IMR-90 (cell line): ENCODE results near the gene MED6. TPM values are rescaled to one million over a fixed set of nuclear protein-coding genes. Genes with fewer than 3 reads are reported as not detected.

Experiments used
- ATAC-seq: fragments of 200-7000 bp; cut with Tn5 transposase; 2 replicates; pipeline ENCODE4 v1.9.1; 2020; ENCODE audit warnings: low read depth, mild to moderate bottlenecking, moderate library complexity
- BruUV-seq: library from RNA; stranded (reverse); fragments of 400-500 nt; replicated peaks from 2 replicates; lab custom pipeline; 2021; lab: Mats Ljungman, UMichigan
- CTCF ChIA-PET: fragments of 300-600 bp; formaldehyde crosslinking; extraction: SDS; loops from one replicate; lab custom pipeline; 2021; ENCODE audit warnings: antibody characterized with exemption; lab: Yijun Ruan, JAX
- POLR2A ChIA-PET: fragments of 300-600 bp; sonication (Branson Sonifier 250); formaldehyde crosslinking; loops from one replicate; lab custom pipeline; 2022; ENCODE audit warnings: antibody characterized with exemption; ENCODE audit not compliant: unreplicated experiment; lab: Charles Lee
- DNase-seq: peaks from one replicate; pipeline ENCODE4 v3.0.0; 2013
- H2AFZ ChIP-seq: replicated peaks from 2 replicates; pipeline ENCODE3; 2013; ENCODE audit warnings: low read length, mild to moderate bottlenecking; ENCODE audit not compliant: poor library complexity
- H2AK5ac ChIP-seq: 2 replicates; pipeline ENCODE4 v1.6.1; 2013; ENCODE audit warnings: low read depth, low read length, inconsistent platforms
- H2AK9ac ChIP-seq: replicated peaks from 2 replicates; pipeline ENCODE3; 2013; ENCODE audit warnings: mild to moderate bottlenecking, low read depth, low read length, moderate library complexity; ENCODE audit not compliant: poor library complexity
- H2BK120ac ChIP-seq: 2 replicates; pipeline ENCODE4 v1.6.1; 2013; ENCODE audit warnings: low read depth, low read length, inconsistent platforms
- H2BK15ac ChIP-seq: 3 replicates; pipeline ENCODE4 v1.6.1; 2013; ENCODE audit warnings: low read depth, low read length, inconsistent platforms
- H2BK20ac ChIP-seq: 2 replicates; pipeline ENCODE4 v1.6.1; 2013; ENCODE audit warnings: low read depth, mild to moderate bottlenecking, inconsistent platforms, low read length, moderate library complexity
- H2BK5ac ChIP-seq: 2 replicates; pipeline ENCODE4 v1.6.1; 2013; ENCODE audit warnings: mild to moderate bottlenecking, low read depth, low read length, inconsistent platforms; ENCODE audit not compliant: poor library complexity, severe bottlenecking
- H3K14ac ChIP-seq: replicated peaks from 2 replicates; pipeline ENCODE4 v1.6.1; 2013; ENCODE audit warnings: low read depth, low read length, inconsistent platforms
- H3K18ac ChIP-seq: 2 replicates; pipeline ENCODE4 v1.6.1; 2013; ENCODE audit warnings: low read depth, low read length, control low read depth
- H3K23ac ChIP-seq: 2 replicates; pipeline ENCODE4 v1.6.1; 2013; ENCODE audit warnings: low read depth, low read length, inconsistent platforms
- H3K27ac ChIP-seq: 2 replicates; pipeline ENCODE4 v1.5.1; 2013; ENCODE audit warnings: mild to moderate bottlenecking, control low read depth, low read length; ENCODE audit not compliant: insufficient read depth
- H3K27me3 ChIP-seq: 2 replicates; pipeline ENCODE4 v1.6.1; 2013; ENCODE audit warnings: low read length; ENCODE audit not compliant: control insufficient read depth, insufficient read depth
- H3K36me3 ChIP-seq: 2 replicates; pipeline ENCODE4 v1.6.1; 2013; ENCODE audit warnings: low read length, mixed read lengths; ENCODE audit not compliant: control insufficient read depth, insufficient read depth
- H3K4ac ChIP-seq: 2 replicates; pipeline ENCODE4 v1.6.1; 2013; ENCODE audit warnings: low read depth, low read length, inconsistent platforms
- H3K4me1 ChIP-seq: 2 replicates; pipeline ENCODE4 v1.6.1; 2013; ENCODE audit warnings: low read length, mixed read lengths; ENCODE audit not compliant: control insufficient read depth, insufficient read depth
- H3K4me2 ChIP-seq: 2 replicates; pipeline ENCODE4 v1.6.1; 2013; ENCODE audit warnings: low read depth, mild to moderate bottlenecking, control low read depth, low read length, moderate library complexity
- H3K4me3 ChIP-seq: 2 replicates; pipeline ENCODE4 v1.5.1; 2013; ENCODE audit warnings: low read depth, mild to moderate bottlenecking, control low read depth, low read length, moderate library complexity; ENCODE audit not compliant: insufficient read depth
- H3K56ac ChIP-seq: 2 replicates; pipeline ENCODE4 v1.6.1; 2013; ENCODE audit warnings: low read length, inconsistent platforms; ENCODE audit not compliant: insufficient read depth; ENCODE audit errors: extremely low read depth
- H3K79me1 ChIP-seq, 2 experiments: 2 replicates each; pipeline ENCODE4 v1.6.1; 2013; ENCODE audit warnings: low read length in 2 of 2, inconsistent platforms in 1 of 2, low read depth in 1 of 2
- H3K9ac ChIP-seq: 2 replicates; pipeline ENCODE4 v1.6.1; 2013; ENCODE audit warnings: low read depth, low read length, control low read depth
- H3K9me1 ChIP-seq: 2 replicates; pipeline ENCODE4 v1.6.1; 2013; ENCODE audit warnings: low read length, inconsistent platforms; ENCODE audit not compliant: insufficient read depth
- H3K9me3 ChIP-seq: 2 replicates; pipeline ENCODE4 v1.6.1; 2013; ENCODE audit warnings: low read length; ENCODE audit not compliant: control insufficient read depth, insufficient read depth
- H4K20me1 ChIP-seq: 2 replicates; pipeline ENCODE4 v1.6.1; 2013; ENCODE audit warnings: low read length, inconsistent platforms; ENCODE audit not compliant: insufficient read depth
- H4K5ac ChIP-seq: 2 replicates; pipeline ENCODE4 v1.6.1; 2013; ENCODE audit warnings: mild to moderate bottlenecking, low read depth, low read length, control low read depth
- H4K8ac ChIP-seq, 2 experiments: 2 replicates each; pipeline ENCODE4 v1.6.1; 2013; ENCODE audit warnings: low read depth in 2 of 2, low read length in 2 of 2, control low read depth in 1 of 2, inconsistent platforms in 1 of 2
- H4K91ac ChIP-seq: 2 replicates; pipeline ENCODE4 v1.6.1; 2013; ENCODE audit warnings: low read depth, low read length, inconsistent platforms; ENCODE audit not compliant: insufficient read depth
- CTCF ChIP-seq: conservative IDR thresholded peaks from 2 replicates; pipeline ENCODE4 v1.5.1; 2012; ENCODE audit warnings: mild to moderate bottlenecking, low read depth, low read length, improper control_type of control experiment
- ELK1 ChIP-seq: fragments of 150-350 bp; IDR thresholded peaks from 2 replicates; pipeline ENCODE4 v1.6.1; 2016; ENCODE audit warnings: low read depth, mild to moderate bottlenecking, low read length, moderate library complexity, borderline replicate concordance
- FOS ChIP-seq: fragments of 150-350 bp; IDR thresholded peaks from 2 replicates; pipeline ENCODE4 v1.6.1; 2016; ENCODE audit warnings: low read depth, low read length
- MAZ ChIP-seq: IDR thresholded peaks from 2 replicates; pipeline ENCODE4 v1.6.1; 2012; ENCODE audit warnings: low read depth, mild to moderate bottlenecking, low read length, improper control_type of control experiment, moderate library complexity, borderline replicate concordance
- POLR2A ChIP-seq: IDR thresholded peaks from 2 replicates; pipeline ENCODE4 v1.6.1; 2012; ENCODE audit warnings: mild to moderate bottlenecking, low read depth, low read length
- RCOR1 ChIP-seq: IDR thresholded peaks from 2 replicates; pipeline ENCODE4 v1.6.1; 2012; ENCODE audit warnings: mild to moderate bottlenecking, low read length, improper control_type of control experiment; ENCODE audit not compliant: insufficient replicate concordance
- SMC3 ChIP-seq: fragments of 150-350 bp; IDR thresholded peaks from 2 replicates; pipeline ENCODE4 v1.6.1; 2016; ENCODE audit warnings: low read depth, mild to moderate bottlenecking, antibody characterized with exemption, low read length, moderate library complexity
- USF2 ChIP-seq: fragments of 150-350 bp; IDR thresholded peaks from 2 replicates; pipeline ENCODE4 v1.6.1; 2017; ENCODE audit warnings: mild to moderate bottlenecking, antibody characterized with exemption, low read length, low read depth
- WGBS, 2 experiments: methylation state at CpG; one replicate each; pipeline versions ENCODE4 v1.1.5 to v1.1.7; 2013; ENCODE audit warnings: missing lambda C conversion rate in 2 of 2; ENCODE audit not compliant: insufficient read length in 1 of 2; ENCODE audit errors: extremely low coverage in 2 of 2; 5-methylcytosine and 5-hydroxymethylcytosine counted together
- dilution Hi-C: fragments of 300-500 bp; cut with HindIII; formaldehyde crosslinking; loops from one replicate; pipeline ENCODE4 v1.14.3; 2018; ENCODE audit warnings: low sequenced_read_pairs; ENCODE audit not compliant: unreplicated experiment
- in situ Hi-C: fragments of 300-500 bp; cut with MboI; formaldehyde crosslinking; loops from 3 replicates; pipeline ENCODE4 v1.14.3; 2019; ENCODE audit warnings: low sequenced_read_pairs, inconsistent platforms, mixed read lengths
- intact Hi-C: fragments of 100-400 bp; cut with micrococcal nuclease; formaldehyde crosslinking; loops from 2 replicates; pipeline ENCODE4 v1.10.0; 2022
- polyA plus RNA-seq, 3 experiments: library from polyadenylated mRNA; depleted of rRNA; stranded (reverse); fragments of >200 nt; gene quantifications; 2 replicates each; pipeline ENCODE4 v1.2.3, GENCODE V29; 2012; ENCODE audit warnings: low replicate concordance in 1 of 3
- total RNA-seq: library from RNA; depleted of rRNA; stranded (reverse); fragments of >200 nt; gene quantifications from 2 replicates; pipeline ENCODE4 v1.2.3, GENCODE V29; 2012

Gene MED6
- total and polyA plus RNA-seq, 2 of the 4 experiments (the other 2 are of a cell fraction), result 24.3 to 31.5 TPM

GRCh38 chr14:70536830-70537229 lies 63.6 kb downstream of the MED6 start:
- no peaks in the 10 kb centered on the region for H3K4me1 ChIP-seq
- no peaks in the 10 kb centered on the region for H4K20me1 ChIP-seq
- H2BK20ac ChIP-seq, result no peak overlapping the region
- H3K36me3 ChIP-seq, result no peaks in the 10 kb centered on the region
- WGBS, 2 experiments, result no CpG with 5 or more reads among the region's 1 CpG
- no peak overlapping the region for H2AK9ac ChIP-seq
- no peak overlapping the region for H4K91ac ChIP-seq
- H3K79me1 ChIP-seq, result no peaks in the 10 kb centered on the region
- no peak overlapping the region for H3K9ac ChIP-seq
- dilution Hi-C loops, result no loop called here
- BruUV-seq, result no TSS peak
- H3K4ac ChIP-seq, result no peak overlapping the region
- no peak overlapping the region for H2BK5ac ChIP-seq
- H2AK5ac ChIP-seq, result no peak overlapping the region
- H2BK15ac ChIP-seq, result no peak overlapping the region
- H3K23ac ChIP-seq, result no peak overlapping the region
- ChIA-PET CTCF (no interaction called here), POLR2A (no interaction called here)
- no peak overlapping the region for H3K56ac ChIP-seq
- no peak for TF ChIP-seq SMC3
- TF ChIP-seq USF2, result no peak
- no peak for TF ChIP-seq RCOR1
- TF ChIP-seq ELK1, result no peak
- TF ChIP-seq FOS, result no peak
- TF ChIP-seq MAZ, result no peak
- TF ChIP-seq CTCF, result no peak
- no peak for TF ChIP-seq POLR2A
- H4K5ac ChIP-seq, result no peak overlapping the region
- H2AFZ ChIP-seq, result no peak overlapping the region
- intact Hi-C loops, result no loop called here
- no peak overlapping the region for H2BK120ac ChIP-seq
- no peak overlapping the region for H3K27ac ChIP-seq
- no peak for ATAC-seq
- no peak for DNase-seq
- H3K4me3 ChIP-seq, result no peak overlapping the region
- no peak overlapping the region for H3K18ac ChIP-seq
- H3K27me3 ChIP-seq, result no peaks in the 10 kb centered on the region
- H3K4me2 ChIP-seq, result no peak overlapping the region
- peaks cover 2% of the 10 kb centered on the region; the same call in 1 of the 2 replicates for H3K9me3 ChIP-seq
- in situ Hi-C loops, result no loop called here
- no peak overlapping the region for H3K14ac ChIP-seq
- no peaks in the 10 kb centered on the region for H3K9me1 ChIP-seq
- H4K8ac ChIP-seq, result no peak overlapping the region
